Testis (tissue), 2 donors: ENCODE data around the gene P3R3URF.

Experiments
- CTCF ChIP-seq, 3 experiments: fragments of 450-650 bp in 2 of 3; fragments of 200-600 bp in 1 of 3; sonication (generic) in 1 of 3; IDR thresholded peaks; one replicate each; pipeline ENCODE4 v1.5.1; 2016 to 2019; ENCODE audit warnings: antibody characterized with exemption in 3 of 3, mild to moderate bottlenecking in 2 of 3, moderate library complexity in 1 of 3
- POLR2A ChIP-seq: fragments of 450-650 bp; IDR thresholded peaks from one replicate; pipeline ENCODE4 v1.6.1; 2017; ENCODE audit warnings: antibody characterized with exemption, mild to moderate bottlenecking, moderate library complexity

- TF ChIP-seq CTCF (IDR thresholded peaks at IDR 0.05) (no peak), POLR2A (no peak)
Observed at GRCh38 chr1:46175243-46175642, 1.0 kb downstream of the P3R3URF start.
